HepG2 (cell line): ENCODE data around the gene PPAN. TPM values are rescaled to one million over a fixed set of nuclear protein-coding genes. Genes with fewer than 3 reads are reported as not detected.

Source experiments
- ATAC-seq: fragments of 200-7000 bp; cut with Tn5 transposase; 3 replicates; pipeline ENCODE4 v1.9.1; 2020; ENCODE audit warnings: mild to moderate bottlenecking, moderate library complexity
- BruUV-seq: library from RNA; stranded (reverse); fragments of 400-500 nt; replicated peaks from 2 replicates; lab custom pipeline; 2021; lab: Mats Ljungman, UMichigan
- CTCF ChIA-PET: fragments of 300-600 bp; formaldehyde crosslinking; extraction: SDS; loops from one replicate; lab custom pipeline; 2021; ENCODE audit warnings: low total read pairs, inconsistent platforms, low intra/inter-chr PET ratio; lab: Yijun Ruan, JAX
- POLR2A ChIA-PET: fragments of 350-600 bp; sonication (Branson Sonifier 250); formaldehyde crosslinking; loops from one replicate; lab custom pipeline; 2020; ENCODE audit warnings: antibody characterized with exemption, inconsistent platforms; lab: Yijun Ruan, JAX
- DNase-seq: peaks from one replicate; pipeline ENCODE4 v3.0.0-alpha.2; 2015; ENCODE audit warnings: low spot score
- FAIRE-seq: peaks from 3 replicates; lab custom pipeline; 2011; peaks lifted over from hg19 to GRCh38; lab: Jason Lieb, UNC
- H2AFZ ChIP-seq: one replicate; pipeline ENCODE4 v1.6.1; 2011; ENCODE audit warnings: low read length, inconsistent platforms
- H3K27ac ChIP-seq: fragments of 300-600 bp; 3 replicates; pipeline ENCODE4 v1.8.0; 2011; ENCODE audit warnings: mixed run types, mild to moderate bottlenecking, mixed read lengths, low read length, inconsistent platforms; ENCODE audit not compliant: insufficient read depth; ENCODE audit errors: extremely low read length
- H3K27me3 ChIP-seq, 2 experiments: fragments of 200-600 bp in 1 of 2; 2 replicates in 1 of 2; 3 replicates in 1 of 2; pipeline versions ENCODE4 v1.6.0 to v1.8.0; 2011; ENCODE audit warnings: low read length in 2 of 2, mild to moderate bottlenecking in 2 of 2, moderate library complexity in 2 of 2, inconsistent platforms in 1 of 2; ENCODE audit not compliant: insufficient read depth in 2 of 2, control insufficient read depth in 1 of 2
- H3K36me3 ChIP-seq, 2 experiments: fragments of 200-600 bp in 1 of 2; replicated peaks in 1 of 2; 2 replicates in 1 of 2; 3 replicates in 1 of 2; pipeline versions ENCODE4 v1.5.1 to v1.8.0; 2011; ENCODE audit warnings: low read length in 2 of 2, inconsistent platforms in 1 of 2; ENCODE audit not compliant: insufficient read depth in 2 of 2, control insufficient read depth in 1 of 2
- H3K4me1 ChIP-seq: 2 replicates; pipeline ENCODE4 v1.5.1; 2012; ENCODE audit warnings: low read length, inconsistent platforms; ENCODE audit not compliant: insufficient read depth
- H3K4me2 ChIP-seq: 2 replicates; pipeline ENCODE4 v1.6.0; 2011; ENCODE audit warnings: low read depth, low read length, inconsistent platforms
- H3K4me3 ChIP-seq, 3 experiments: fragments of 200-600 bp in 1 of 3; sonication (generic), shearing (Covaris generic) in 1 of 3; replicated peaks in 1 of 3; 2 replicates each; pipeline ENCODE4 v1.5.1; 2011 to 2016; ENCODE audit warnings: low read length in 3 of 3, inconsistent platforms in 2 of 3, low read depth in 2 of 3, mild to moderate bottlenecking in 2 of 3, control low read depth in 1 of 3, mixed read lengths in 1 of 3; ENCODE audit not compliant: insufficient read depth in 1 of 3
- H3K79me2 ChIP-seq: one replicate; pipeline ENCODE4 v1.6.1; 2011; ENCODE audit warnings: low read length, inconsistent platforms; ENCODE audit not compliant: insufficient read depth
- H3K9ac ChIP-seq: 2 replicates; pipeline ENCODE4 v1.6.0; 2011; ENCODE audit warnings: mild to moderate bottlenecking, low read depth, low read length, inconsistent platforms; ENCODE audit not compliant: insufficient read depth
- H3K9me3 ChIP-seq: 2 replicates; pipeline ENCODE4 v1.5.1; 2012; ENCODE audit warnings: mild to moderate bottlenecking, low read length
- H4K20me1 ChIP-seq: 2 replicates; pipeline ENCODE4 v1.6.0; 2011; ENCODE audit warnings: inconsistent platforms, mild to moderate bottlenecking, low read length, moderate library complexity; ENCODE audit not compliant: insufficient read depth
- CCDC6 ChIP-seq: sonication (generic); formaldehyde crosslinking; IDR thresholded peaks from 2 replicates; pipeline ENCODE4 v1.8.1; 2022; ENCODE audit warnings: mild to moderate bottlenecking, missing genetic modification reagents, moderate library complexity
- ESRRA ChIP-seq: sonication (generic); formaldehyde crosslinking; IDR thresholded peaks from 2 replicates; pipeline ENCODE4 v1.5.1; 2020; ENCODE audit warnings: mild to moderate bottlenecking, low read depth, missing genetic modification reagents
- FOXK1 ChIP-seq: sonication (generic); formaldehyde crosslinking; IDR thresholded peaks from 2 replicates; pipeline ENCODE4 v1.4.0; 2020; ENCODE audit warnings: low read depth, missing genetic modification reagents, borderline replicate concordance
- HNF1B ChIP-seq: sonication (generic); formaldehyde crosslinking; IDR thresholded peaks from 2 replicates; pipeline ENCODE4 v1.5.1; 2020; ENCODE audit warnings: mild to moderate bottlenecking, moderate library complexity, missing genetic modification reagents
- PRMT3 ChIP-seq: sonication (generic); formaldehyde crosslinking; IDR thresholded peaks from 2 replicates; pipeline ENCODE4 v1.8.1; 2022; ENCODE audit warnings: low read depth, mild to moderate bottlenecking, moderate library complexity, missing genetic modification reagents, borderline replicate concordance
- RBM22 ChIP-seq: fragments of 200-400 bp; formaldehyde crosslinking; optimal IDR thresholded peaks from 2 replicates; pipeline ENCODE3; 2017; ENCODE audit warnings: mild to moderate bottlenecking, low read length, moderate library complexity
- STAT5B ChIP-seq: sonication (generic); formaldehyde crosslinking; IDR thresholded peaks from 2 replicates; pipeline ENCODE4 v1.4.0; 2020; ENCODE audit warnings: missing genetic modification reagents
- ZNF644 ChIP-seq: IDR thresholded peaks from 2 replicates; pipeline ENCODE4 v1.6.1; 2016; ENCODE audit warnings: low read depth
- ZNF766 ChIP-seq: sonication (generic); formaldehyde crosslinking; IDR thresholded peaks from 2 replicates; pipeline ENCODE4 v1.5.0; 2020; ENCODE audit warnings: missing genetic modification reagents, borderline replicate concordance
- WGBS: methylation state at CpG from one replicate; pipeline ENCODE4 v1.1.6; 2017; ENCODE audit warnings: low lambda C conversion rate; 5-methylcytosine and 5-hydroxymethylcytosine counted together
- in situ Hi-C: cut with HindIII; loops from 2 replicates; pipeline ENCODE4 v1.10.0; 2017; ENCODE audit warnings: low pct_unique_long_range_greater_than_20kb; ENCODE audit not compliant: extremely low pct_ligation_motif_present
- intact Hi-C: fragments of 100-400 bp; cut with micrococcal nuclease; formaldehyde crosslinking; loops from one replicate; pipeline ENCODE4 v1.10.0; 2022; ENCODE audit not compliant: unreplicated experiment
- polyA plus RNA-seq, 8 experiments: library from polyadenylated mRNA; depleted of rRNA in 3 of 8; stranded (reverse) in 7 of 8; unstranded in 1 of 8; fragments of >200 nt; fragmentation: Illumina TruSeq in 4 of 8; extraction: Trizol in 4 of 8; gene quantifications; 2 replicates each; pipeline versions ENCODE4 v1.2.1 to v1.2.3, GENCODE V29; 2011 to 2016; ENCODE audit warnings: low read depth in 4 of 8, missing spikeins in 1 of 8, mixed read lengths in 1 of 8; ENCODE audit not compliant: insufficient read depth in 1 of 8
- total RNA-seq, 5 experiments: library from RNA; depleted of rRNA; stranded (reverse); fragments of >200 nt; fragmentation: Illumina TruSeq; extraction: Trizol; gene quantifications; 2 replicates each; pipeline ENCODE4 v1.2.3, GENCODE V29; 2016; ENCODE audit warnings: low read depth in 1 of 5

PPAN gene
- total and polyA plus RNA-seq, 2 of the 13 experiments (the other 11 are each of a cell fraction or from before 2014, with no cell fraction given): 36.2 to 41.9 TPM

GRCh38 chr19:10142701-10143375 lies 36.7 kb downstream of the PPAN start:
- Histone ChIP-seq H4K20me1 (no peaks in the 10 kb centered on the region), H3K27ac (no peak overlapping the region), H3K27me3 (no peaks in the 10 kb centered on the region), H3K9me3 (no peaks in the 10 kb centered on the region), H3K79me2 (no peaks in the 10 kb centered on the region), H3K4me2 (no peak overlapping the region), H2AFZ (no peak overlapping the region), H3K9ac (no peak overlapping the region), H3K36me3 (peaks cover 41 to 89% of the 10 kb centered on the region in 2 experiments), H3K4me1 (no peaks in the 10 kb centered on the region), H3K4me3 (no peak overlapping the region)
- DNase-seq: no peak
- TF ChIP-seq RBM22 (no peak), PRMT3 (CRISPR knock-in tag) (no peak), STAT5B (no peak), ZNF644 (no peak), CCDC6 (no peak), FOXK1 (CRISPR knock-in tag) (no peak), ZNF766 (no peak), ESRRA (CRISPR knock-in tag) (no peak), HNF1B (CRISPR knock-in tag) (no peak)
- BruUV-seq: no TSS peak
- 94% methylated on average over 13 of the region's 15 CpGs for WGBS
- FAIRE-seq: no peak
- POLR2A ChIA-PET: interaction anchor here (0.7 kb wide), 1 partner anchor 13 kb away, joined by 4 read pairs; no protein-coding TSS in a partner anchor
- in situ Hi-C loops: no loop called here
- intact Hi-C loops: no loop called here
- no peak for ATAC-seq
- CTCF ChIA-PET: no interaction called here
